Heart left ventricle (tissue), 13 donors: ENCODE data around the gene VPS39.

Experiments used
- CTCF ChIP-seq, 12 donors: fragments of 200-600 bp; sonication (generic) in 4 of 12; IDR thresholded peaks; one replicate each; pipeline versions ENCODE4 v1.5.0 to v1.8.0; 2018 to 2022; ENCODE audit warnings: antibody characterized with exemption in 12 of 12, mild to moderate bottlenecking in 5 of 12
- POLR2A ChIP-seq, 2 donors: fragments of 450-650 bp; IDR thresholded peaks; one replicate each; pipeline ENCODE4 v1.6.1; 2017; ENCODE audit warnings: antibody characterized with exemption in 2 of 2, mild to moderate bottlenecking in 2 of 2, moderate library complexity in 2 of 2
- donor health status: ischemic (EF 13 %, LVEDD 7.1; RV severe dilation, severe dysfunction).
- donor health status: DM: no; HTN: yes; CAD: no.
- donor health status: DM: no; HTN: no; CAD: no.
- donor health status: ischemic (EF 25% LVEDD 6.9; RV normal size, moderate dysfunction).
- donor health status: ischemic (EF 25% LVEDD 5.7; RV mildly dilated, moderate dysfunction).
- donor health status: ischemic (EF 35%, LVEDD 5.7; RV mildly dilated, moderate dysfunction).
- donor health status: nonischemic (EF 11% LVEDD 7.7; RV severe dilation, severe dysfunction).
- donor health status: DM: yes; HTN: yes; CAD: no.
- donor health status: PGD.
- donor health status: ischemic (EF 29% LVEDD 5.4; RV normal size, mild dysfunction).
- donor health status: nonischemic (EF 23%, LVEDD 6.1; RV moderate dilation, normal function).

DNA sequence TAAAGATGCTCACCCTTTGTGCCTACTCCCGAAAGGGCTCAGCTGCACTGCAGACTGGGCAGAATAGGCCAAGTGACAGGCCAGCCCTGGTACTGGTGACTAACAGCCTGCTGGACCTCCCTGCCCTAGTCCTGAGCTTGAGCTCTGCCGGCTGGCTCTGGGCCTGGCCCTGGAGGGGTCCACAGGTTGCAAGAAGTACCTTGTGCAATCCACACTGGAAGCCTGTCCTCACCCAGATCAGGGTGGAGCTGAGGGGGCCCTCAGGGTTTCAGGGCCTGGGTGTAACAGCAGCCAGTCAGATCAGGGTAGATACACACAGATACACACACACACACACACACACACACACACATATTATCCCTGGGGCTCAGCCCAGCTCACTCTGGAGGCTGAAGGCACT lies 86.4 kb downstream of the VPS39 start:
- TF ChIP-seq CTCF (IDR thresholded peaks at IDR 0.05) (no peak), POLR2A (IDR thresholded peaks at IDR 0.05) (no peak)
